T follicular helper cell (primary cell): ENCODE data around the gene NRXN3.

ENCODE experiments used
- DNase-seq: peaks from one replicate; pipeline ENCODE4 v3.0.0-alpha.2; 2020; ENCODE audit warnings: low read depth

Gene NRXN3

DNA sequence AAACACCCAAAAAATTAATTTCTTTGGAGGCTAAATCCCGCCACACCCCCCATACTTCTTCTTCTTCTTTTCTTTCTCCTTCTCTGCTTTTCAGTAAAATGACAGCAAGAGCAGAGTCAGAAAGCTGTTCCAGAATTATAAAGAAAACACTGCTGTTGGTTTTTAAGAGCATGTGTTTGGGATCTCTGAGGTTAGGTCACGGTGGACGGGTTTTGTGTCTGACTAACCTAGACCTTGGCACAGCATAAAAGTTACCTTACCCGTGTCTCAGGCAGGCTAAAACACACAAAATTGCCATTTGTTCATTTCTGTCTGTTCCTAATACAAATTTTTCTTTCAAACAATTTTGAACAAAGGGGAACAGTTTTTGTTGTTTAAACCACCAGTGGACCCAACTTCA is 540.8 kb downstream of the NRXN3 start:
- no peak for DNase-seq

DNA sequence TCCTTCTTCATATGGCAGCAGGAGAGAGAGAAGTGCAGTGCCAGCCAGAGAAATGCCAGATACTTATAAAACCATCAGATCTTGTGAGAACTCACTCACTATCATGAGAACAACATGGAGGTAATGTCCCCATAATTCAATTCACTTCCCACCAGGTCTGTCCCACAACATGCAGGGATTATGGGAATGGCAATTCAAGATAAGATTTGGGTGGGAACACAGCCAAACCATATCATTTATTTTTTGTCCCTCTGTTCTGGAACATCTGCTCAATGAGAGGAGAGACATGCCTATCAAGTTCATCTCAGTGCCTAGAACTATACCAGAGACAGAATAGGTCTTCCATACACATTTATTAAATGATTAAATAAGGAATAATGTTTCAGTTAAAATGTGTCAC is 543.5 kb downstream of the NRXN3 start:
- no peak for DNase-seq

DNA sequence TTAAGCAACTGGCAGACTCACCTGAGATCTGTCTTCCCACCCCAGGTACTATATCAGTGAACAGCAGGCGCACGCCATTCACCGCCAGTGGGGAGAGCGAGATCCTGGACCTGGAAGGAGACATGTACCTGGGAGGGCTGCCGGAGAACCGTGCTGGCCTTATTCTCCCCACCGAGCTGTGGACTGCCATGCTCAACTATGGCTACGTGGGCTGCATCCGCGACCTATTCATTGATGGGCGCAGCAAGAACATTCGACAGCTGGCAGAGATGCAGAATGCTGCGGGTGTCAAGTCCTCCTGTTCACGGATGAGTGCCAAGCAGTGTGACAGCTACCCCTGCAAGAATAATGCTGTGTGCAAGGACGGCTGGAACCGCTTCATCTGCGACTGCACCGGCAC is 544.5 kb downstream of the NRXN3 start:
- DNase-seq: no peak

DNA sequence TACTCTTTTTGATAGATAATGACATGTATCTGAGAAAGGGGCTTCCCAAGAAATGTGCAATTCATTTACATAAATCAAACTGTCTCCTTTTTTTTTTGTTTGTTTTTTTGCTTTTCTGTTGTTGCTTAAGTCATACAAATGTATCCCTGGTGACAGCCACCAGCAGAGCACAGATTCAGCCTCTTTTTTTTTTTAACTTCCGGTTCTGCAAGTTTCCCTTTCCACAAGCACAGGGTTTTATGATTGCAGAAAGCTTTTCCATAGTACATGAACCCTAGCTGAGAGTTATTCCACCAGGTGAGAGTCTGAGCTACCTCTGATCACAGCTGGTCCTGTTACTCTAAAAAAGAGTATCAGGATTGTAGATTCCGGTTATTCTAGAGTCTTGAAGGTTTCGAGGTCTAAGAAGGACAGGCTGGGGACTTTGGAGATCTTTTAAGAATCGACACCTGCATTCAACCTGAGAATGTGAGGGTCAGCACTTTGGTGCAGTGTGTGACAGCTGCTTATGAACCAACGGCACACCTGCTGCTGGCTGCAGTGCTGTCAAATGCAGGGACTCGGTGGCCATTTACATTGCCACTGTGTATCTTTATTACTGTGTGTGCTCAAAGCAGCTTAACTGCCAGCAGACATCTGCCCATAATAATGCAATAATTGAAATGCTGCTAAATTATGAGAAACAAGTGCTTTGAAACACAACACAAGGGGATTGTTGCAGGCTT is 551.7 kb downstream of the NRXN3 start:
- no peak for DNase-seq

DNA sequence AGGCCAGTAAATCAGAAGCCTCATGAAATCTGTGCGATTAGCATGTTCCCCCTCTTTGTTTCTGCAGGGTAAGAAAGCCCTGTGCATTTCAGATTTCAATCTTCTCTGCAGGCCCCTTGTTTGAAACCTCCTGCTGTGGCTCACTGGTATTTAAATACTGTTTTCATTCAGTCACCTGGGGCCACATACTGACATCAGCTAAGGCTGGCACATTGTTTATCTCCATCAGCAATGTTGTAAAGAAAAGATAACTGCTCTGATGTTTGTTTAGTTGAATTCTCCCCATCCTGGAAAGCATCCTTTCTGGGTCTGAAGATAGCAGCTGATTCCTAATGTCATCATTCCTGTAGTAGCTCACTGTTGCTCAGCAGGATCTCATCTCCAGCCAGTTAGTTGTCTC is 554.9 kb downstream of the NRXN3 start:
- DNase-seq: no peak

DNA sequence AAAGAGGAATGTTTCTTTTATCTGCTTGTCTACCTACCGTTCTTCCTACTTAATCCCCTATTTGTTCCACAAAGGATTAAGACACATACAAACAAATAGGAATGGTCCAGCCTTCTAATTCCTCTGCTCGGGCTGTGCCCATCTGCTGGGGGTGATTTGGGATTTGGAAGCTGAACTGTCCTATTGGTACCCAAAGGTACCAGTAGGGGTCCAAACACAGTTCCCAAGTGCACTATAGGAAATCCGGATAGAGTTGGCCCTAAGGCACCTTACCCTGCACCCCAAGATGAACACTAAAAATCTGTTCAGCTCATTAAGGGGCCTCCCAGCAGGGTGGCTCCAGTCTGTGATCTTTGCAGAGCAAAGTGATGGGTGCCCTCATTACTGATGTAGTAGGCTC is 566.9 kb downstream of the NRXN3 start:
- DNase-seq: no peak

DNA sequence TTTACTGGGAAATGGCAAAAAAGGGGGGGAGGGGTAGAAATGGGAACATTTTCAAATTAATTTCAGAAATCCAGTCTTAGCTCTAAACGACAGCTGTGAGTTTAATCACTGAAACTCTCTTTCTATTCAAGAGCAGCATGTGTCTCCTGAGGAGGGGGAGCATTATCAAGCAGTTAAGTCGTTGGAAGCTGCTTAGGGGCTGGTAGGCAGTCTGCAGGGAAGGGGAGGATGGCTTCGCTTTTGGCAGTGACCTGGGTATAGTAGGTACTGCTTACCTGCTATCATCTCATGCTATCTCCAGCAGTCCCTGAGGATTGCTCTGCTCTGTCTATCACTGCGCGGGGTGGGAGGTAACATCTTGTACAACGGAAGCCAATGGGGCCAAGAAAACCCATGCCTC is 567.4 kb downstream of the NRXN3 start:
- no peak for DNase-seq

DNA sequence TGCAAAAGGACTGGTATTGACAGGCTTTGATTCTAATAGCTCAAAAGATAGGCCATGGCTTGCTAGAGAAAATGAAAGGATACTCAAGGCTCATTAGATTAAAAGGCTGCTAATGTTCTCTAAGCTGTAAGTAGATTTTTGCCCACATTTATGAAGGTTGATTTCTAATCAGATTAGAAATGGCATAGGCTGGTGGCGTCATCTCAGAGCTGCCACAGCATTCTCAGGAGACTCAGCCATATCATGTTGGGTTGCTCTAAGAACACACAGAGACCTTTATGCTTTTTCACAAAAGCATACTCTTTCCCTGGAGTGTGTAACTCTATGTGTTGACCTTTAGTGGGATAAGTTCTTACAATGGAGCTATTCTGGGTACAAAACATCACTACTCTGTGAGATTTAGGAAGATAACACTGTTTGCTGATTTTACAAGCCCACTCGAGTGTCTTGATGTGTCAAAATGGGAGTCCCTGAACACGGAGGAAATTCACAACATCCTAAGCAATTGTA is 576.0 kb downstream of the NRXN3 start:
- no peak for DNase-seq

DNA sequence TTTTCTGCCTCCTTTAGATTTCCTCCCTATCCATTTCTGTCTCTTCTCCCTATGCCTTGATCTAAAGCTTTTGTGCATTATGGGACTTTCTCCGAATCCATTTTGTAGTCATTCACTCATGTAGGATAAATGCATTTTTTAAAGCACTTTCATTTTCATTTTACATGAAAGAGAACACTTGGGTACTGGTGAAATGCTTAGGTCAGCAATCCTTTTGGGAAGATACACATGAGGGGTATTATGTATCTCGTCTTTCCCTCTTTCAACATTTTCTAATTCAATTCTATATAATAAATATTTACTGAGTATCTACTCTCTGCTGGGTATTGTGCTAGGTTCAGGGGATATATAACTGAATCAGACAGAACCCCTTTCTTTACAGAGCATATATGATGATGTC is 577.6 kb downstream of the NRXN3 start:
- DNase-seq: no peak

DNA sequence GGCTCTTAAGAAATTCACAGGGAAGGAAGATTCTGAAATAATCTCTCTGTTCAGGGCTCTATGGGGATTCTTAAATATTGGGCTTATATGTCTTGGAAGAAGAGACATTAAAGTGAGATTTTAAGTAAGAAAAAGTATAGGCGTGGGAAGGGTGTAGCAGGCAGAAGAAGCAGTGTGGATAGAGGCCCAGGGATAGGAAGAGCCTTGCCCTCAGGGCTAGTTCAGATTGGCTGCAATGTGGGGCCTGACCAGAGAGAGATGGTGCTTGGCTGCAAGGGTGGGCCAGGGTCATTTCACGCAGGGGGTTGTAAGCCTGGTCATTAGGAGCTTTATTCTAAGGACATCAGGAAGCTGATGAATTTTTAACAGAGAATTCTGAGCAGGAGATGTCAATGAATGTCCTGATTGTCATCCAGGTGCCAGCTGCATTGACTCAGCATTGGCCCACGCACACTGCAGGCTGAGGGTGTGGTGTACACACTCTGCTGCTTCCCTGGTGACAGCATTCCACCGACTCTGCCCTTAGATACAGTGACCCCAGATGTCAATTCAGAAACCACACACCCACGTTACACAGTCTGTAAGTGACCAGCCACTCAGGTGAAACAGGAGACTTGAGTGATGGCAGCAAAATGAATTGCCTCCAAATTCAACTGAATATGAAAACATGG is 582.5 kb downstream of the NRXN3 start:
- DNase-seq: no peak

DNA sequence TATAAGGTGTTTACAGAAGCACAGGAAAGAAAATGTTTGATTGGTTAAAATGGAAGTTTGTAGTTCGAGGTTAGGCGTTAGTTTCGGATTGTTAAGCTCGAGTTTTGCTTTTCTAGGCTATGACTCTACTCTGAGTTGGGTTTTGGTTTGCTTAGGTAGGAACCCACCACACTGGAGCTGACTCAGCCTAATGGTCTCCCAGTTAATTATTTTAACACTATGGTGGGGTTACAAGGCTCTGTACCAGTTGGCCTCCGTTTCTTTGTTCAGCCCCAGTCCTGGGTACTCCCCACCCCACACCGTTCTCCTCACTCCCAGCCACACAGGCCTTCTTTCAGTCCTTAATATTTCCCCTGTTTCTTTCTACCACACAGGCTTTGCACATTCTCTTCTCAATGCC is 583.9 kb downstream of the NRXN3 start:
- no peak for DNase-seq

DNA sequence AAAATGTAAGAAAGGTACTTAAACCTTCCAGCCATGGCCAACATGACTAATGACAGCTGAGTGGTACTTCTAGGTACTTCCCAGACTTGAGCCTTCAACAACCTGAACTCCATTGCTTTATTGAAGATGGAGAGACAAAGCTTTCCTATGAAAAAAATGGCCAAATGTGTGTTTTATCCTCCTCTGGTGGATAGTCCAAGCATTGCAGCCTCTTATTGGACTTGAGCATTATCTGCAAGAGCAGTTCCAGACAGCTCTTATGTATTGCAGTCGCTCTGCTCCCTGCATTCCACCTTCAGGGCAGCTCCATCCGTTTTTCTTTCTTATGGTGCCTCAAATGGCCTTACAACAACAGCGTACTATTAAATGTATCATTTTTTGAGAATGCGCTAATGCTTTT is 588.2 kb downstream of the NRXN3 start:
- no peak for DNase-seq

DNA sequence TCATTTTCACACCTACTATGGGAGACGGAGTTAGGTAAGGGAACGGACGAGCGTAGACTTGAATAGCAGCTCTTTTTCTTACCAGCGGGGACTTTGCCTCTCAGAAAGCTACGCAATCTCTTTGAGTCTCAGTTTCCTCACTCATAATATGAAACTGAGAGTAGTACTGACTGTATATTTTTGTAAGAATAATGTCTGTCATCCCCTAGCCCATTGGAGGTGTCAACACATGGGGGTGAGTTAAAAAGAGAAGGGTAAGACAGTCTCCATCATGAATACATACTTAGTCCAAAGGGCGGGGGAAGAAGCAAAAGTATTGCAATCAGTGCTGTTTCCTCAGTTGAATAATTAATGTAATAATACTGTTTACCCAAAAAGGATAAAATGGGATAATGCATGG is 592.2 kb downstream of the NRXN3 start:
- DNase-seq: no peak

DNA sequence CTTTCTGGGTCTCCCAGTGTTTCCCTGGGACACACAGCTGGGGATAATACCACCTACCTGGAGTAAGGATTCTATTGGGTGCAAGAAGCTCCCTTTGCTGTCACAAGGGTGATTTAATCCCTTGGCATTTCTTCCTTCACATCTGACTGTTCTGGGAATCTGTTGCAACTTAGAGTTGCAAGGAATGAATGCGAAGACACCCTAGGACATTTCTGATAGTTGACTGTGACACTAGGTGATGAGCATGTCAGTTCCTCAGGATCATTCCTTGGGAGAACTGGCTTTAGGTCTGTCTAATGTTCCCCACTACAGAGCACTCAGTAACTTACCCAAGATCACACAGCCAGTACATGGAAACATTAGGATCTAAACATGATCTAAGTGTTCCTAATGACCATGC is 593.6 kb downstream of the NRXN3 start:
- DNase-seq: no peak

DNA sequence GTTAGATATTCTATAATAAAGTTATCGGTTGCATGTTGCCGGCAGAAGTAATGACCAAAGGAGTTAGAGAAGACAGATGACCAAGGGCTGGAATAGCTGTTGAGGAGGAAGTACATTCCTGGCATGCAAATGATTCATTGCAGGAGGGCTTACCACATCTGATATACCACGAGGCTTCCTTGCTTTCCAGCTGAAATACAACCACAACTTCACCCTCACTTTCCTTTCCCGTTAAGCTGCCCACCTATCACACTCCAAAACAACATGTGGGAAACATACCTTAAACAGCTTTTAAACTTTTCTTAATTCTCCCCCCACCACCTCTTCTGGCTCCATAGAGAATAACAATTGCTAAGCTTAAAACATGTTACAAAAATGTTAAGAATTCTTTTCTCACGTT is 594.1 kb downstream of the NRXN3 start:
- no peak for DNase-seq

DNA sequence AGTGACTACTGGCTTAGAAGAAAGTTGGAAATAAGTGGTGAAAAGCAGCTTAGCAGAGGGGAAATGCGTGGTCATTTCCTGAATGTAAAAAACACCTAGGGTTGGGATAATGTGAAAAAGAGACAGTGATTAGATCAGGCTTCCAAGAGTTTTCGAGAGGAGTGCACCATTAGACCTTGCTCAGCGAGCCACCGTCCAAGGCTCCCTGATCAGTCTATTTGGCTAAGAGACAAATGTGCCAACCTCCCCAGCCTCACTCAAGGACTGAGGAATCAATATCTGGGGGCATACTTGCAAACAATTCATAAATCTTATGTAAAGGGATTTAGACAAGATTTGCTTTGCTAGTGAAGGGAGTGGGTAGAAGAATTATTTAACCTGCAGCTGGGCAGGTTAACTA is 594.5 kb downstream of the NRXN3 start:
- no peak for DNase-seq

DNA sequence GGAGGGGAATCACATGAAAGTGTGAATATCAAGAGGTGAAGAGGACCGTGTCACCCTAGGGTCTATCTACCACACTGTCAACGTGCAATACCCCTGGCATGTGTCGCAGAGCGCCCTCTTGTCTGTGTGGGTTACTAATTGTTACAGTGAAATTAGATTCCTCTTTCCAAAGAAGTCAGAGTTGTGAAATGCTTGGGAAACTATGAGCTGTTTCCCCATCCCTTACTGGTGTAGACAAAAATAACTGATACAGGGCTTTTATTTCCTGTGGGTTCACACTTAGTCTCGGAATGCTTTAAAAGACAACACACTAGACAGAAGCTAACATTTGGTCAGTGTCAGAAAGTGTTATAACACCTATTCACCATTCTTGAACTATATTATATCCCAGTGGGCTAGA is 597.3 kb downstream of the NRXN3 start:
- DNase-seq: no peak

DNA sequence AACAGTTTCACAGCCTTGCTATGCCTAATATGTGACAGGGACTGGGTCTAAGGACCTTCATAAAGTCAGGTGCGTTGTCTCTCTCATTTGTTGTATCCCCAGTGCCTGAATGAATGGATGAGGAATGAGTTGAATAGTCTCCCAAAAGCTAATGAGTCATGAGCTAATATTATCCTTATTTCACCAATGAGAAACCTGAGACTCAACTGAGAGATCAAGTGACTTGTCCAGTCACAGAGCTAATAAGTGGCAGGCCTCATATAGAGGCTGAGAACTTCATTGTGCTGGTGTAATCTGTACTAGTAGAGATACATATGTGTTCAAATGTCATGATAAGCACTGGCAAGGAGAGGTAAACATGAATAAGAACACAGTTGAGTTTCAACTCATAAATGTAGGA is 612.4 kb downstream of the NRXN3 start:
- no peak for DNase-seq

DNA sequence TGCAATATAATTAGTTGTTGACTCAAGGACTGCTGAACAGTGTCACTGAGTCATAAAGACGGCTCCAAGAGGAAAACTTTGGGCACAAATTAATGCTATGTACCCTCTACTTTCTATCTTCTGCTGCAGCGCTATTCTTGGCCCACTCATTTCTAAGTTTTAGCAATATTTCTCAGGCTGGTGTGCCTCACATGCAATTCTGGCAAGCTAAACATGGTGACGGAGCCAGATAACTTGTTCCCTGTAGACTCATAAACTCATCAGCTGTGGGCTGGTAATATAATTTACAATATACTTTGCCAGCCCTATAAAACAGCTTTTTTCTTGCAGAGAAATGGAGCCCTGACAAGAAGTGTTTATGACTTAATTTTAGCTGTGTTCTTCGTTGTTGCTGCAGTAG is 615.1 kb downstream of the NRXN3 start:
- DNase-seq: no peak

DNA sequence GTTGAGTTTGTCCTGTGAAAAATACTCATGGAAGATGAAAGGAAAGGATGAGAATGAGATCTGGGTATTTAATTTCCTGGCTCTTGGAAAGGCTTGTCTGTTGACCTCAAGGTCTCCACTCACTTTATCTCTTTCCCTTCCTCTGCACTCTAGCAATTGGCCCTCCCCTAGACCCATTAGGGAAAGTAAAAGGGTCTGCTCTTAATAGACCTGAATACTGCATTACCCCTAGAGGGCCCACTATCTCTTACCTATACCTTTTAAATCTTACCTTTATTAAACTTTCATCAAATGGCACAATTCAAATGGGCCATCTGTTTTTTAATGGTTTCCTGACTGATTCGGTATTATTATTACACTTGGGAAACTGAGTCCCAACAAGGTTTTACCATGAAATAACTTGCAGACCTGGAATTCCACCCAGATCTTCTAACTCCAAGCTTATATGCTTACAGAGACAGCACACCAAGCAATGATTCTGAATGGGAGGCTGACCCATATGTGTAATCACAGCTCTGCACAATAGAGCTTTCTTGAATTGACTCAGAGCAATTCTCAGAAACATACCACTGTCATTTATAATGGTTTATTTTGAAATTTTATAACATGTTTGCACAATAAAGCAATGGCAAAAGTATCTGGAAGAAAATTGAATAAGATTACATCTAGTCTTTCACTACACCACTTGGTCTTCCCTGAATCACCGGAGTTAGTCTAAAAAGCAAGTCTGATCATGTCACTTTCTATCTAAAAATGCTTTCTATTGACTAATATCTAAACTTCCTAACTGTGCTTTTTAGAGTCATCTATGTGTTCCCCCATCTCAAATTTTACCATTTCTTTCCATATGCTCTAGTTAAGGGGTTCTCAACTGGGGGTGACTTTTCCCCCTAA is 618.5 kb downstream of the NRXN3 start:
- no peak for DNase-seq

DNA sequence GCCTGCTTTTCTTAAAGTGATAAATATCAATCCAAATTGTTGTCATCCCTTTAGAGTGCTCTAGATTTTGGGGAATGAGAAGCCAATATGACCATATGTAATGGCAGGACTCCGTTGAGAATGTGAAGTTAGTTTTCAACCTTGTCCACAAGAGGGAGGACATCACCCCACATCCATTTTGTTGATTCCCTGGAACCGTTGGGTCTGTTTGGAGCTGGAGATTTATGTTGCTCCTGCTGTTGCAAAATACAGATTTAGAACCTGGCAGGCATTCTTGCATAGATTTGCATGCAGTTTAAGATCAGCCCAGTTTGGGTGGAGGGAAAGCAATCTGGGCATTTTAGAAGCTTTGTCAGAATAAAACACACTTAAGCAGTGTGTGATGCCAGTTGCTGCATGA is 620.1 kb downstream of the NRXN3 start:
- DNase-seq: no peak

DNA sequence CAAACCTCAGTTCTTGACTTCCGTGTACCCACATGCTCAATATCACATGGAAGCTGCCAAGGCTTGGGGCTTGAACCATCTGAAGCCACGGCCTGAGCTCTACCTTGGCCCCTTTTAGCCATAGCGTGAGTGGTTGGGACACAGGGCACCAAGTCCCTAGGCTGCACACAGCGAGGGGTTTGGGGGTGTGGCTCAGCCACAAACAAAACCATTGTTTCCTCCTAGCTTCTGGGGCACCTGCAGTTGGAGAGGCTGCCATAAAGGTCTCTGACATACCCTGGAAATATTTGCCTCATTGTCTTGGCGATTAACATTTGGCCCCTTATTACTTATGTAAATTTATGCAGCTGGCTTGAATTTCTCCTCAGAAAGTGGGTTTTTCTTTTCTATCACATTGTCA is 628.6 kb downstream of the NRXN3 start:
- no peak for DNase-seq

DNA sequence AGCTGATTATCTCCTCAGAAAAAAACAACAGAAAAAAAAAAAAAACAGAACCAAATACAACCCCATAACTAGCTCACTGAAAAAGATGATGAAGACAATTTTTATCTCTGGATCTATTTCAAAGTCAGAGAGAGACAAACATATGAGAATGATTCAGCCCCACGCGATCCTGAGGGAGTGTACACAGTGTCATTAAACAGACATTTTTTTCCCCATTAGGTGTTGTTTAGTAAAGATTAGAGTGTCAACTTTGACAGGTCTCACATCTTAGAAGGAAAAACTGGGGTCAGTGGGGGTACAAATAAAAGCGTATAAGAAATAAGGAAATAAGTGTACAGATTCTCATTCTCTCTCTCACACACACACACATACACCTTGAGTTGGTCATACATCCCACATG is 635.4 kb downstream of the NRXN3 start:
- no peak for DNase-seq
